LoVo (cell line): Measurements from ENCODE around the gene FAM234B.
A peak's percentile ranks its signal among the peaks of the same experiment; 100 is the strongest.

Experiments
- DNase-seq: peaks from one replicate; pipeline ENCODE4 v3.0.0-alpha.2; 2016; ENCODE audit warnings: low spot score

The FAM234B gene

GRCh38 chr12:13119826-13120225, 75.6 kb downstream of the FAM234B start:
- no peak for DNase-seq

GRCh38 chr12:13120413-13120812, 76.2 kb downstream of the FAM234B start:
- DNase-seq, result no peak

- no peak for DNase-seq
Measured at GRCh38 chr12:13121568-13121967, 77.4 kb downstream of the FAM234B start.

- peak; percentile 20 for DNase-seq
Measured at GRCh38 chr12:13124656-13125505, 80.7 kb downstream of the FAM234B start.

GRCh38 chr12:13125996-13126395, 81.8 kb downstream of the FAM234B start:
- no peak for DNase-seq

GRCh38 chr12:13126494-13126893, 82.3 kb downstream of the FAM234B start:
- DNase-seq, result no peak

- no peak for DNase-seq
Measured at GRCh38 chr12:13127444-13127843, 83.3 kb downstream of the FAM234B start.

- no peak for DNase-seq
Measured at GRCh38 chr12:13128291-13128965, 84.2 kb downstream of the FAM234B start.

GRCh38 chr12:13130981-13131380, 86.8 kb downstream of the FAM234B start:
- DNase-seq, result no peak
